ENCODE results near the gene HSP90AA1.

DNA sequence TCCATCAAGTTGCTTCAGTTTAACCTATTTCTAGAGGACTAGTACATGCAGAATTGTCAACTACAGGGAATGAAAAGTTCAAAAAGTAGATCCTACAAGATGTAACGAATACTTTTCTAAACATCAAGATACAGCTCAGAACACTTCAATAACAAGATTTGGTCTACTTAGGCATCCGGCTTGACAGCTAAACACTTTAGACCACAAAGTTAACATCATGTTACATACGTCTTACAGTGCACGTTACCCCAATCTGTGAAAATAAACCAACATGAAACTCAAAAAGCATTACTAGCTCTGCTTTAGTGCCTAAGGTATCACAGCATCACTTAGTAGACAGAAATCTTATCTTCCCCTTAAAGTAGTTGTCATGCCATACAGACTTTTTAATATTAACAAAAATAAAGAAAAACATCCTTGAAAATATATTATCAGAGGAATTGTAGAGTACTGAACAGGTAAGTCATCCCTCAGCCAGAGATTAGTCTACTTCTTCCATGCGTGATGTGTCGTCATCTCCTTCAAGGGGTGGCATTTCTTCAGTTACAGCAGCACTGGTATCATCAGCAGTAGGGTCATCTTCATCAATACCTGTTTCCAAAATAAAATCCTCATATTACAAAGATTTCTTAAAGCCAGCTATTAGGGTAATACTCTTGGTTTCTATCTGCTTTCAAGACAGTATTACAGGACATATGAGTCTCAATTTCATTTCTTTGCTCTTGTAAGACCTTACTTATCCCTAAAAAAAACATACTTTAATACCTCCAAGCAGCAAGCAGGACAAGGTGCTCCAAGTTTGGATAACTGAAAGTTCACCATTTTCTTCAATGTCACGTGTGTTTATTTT, 5.4 kb downstream of the HSP90AA1 start:
- TF ChIP-seq, protein P1, sequence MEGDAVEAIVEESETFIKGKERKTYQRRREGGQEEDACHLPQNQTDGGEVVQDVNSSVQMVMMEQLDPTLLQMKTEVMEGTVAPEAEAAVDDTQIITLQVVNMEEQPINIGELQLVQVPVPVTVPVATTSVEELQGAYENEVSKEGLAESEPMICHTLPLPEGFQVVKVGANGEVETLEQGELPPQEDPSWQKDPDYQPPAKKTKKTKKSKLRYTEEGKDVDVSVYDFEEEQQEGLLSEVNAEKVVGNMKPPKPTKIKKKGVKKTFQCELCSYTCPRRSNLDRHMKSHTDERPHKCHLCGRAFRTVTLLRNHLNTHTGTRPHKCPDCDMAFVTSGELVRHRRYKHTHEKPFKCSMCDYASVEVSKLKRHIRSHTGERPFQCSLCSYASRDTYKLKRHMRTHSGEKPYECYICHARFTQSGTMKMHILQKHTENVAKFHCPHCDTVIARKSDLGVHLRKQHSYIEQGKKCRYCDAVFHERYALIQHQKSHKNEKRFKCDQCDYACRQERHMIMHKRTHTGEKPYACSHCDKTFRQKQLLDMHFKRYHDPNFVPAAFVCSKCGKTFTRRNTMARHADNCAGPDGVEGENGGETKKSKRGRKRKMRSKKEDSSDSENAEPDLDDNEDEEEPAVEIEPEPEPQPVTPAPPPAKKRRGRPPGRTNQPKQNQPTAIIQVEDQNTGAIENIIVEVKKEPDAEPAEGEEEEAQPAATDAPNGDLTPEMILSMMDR (IDR thresholded peaks at IDR 0.05), result no peak
- no peak for TF ChIP-seq POLR2A (IDR thresholded peaks at IDR 0.05)

All from heart left ventricle (tissue), 13 donors.